Thyroid gland (tissue), 4 donors: Measurements from ENCODE around the gene COX6B2. TPM values are rescaled to one million over a fixed set of nuclear protein-coding genes. Genes with fewer than 3 reads are reported as not detected.

ENCODE experiments used
- DNase-seq, 2 donors: peaks; one replicate each; pipeline ENCODE4 v3.0.0-alpha.2; 2019
- H3K27ac ChIP-seq, 3 donors: fragments of 200-600 bp; sonication (generic); 1 replicate in 2 of 3; 2 replicates in 1 of 3; pipeline ENCODE4 v1.5.1; 2016 to 2019; ENCODE audit warnings: mild to moderate bottlenecking in 1 of 3, moderate library complexity in 1 of 3
- H3K27me3 ChIP-seq: fragments of 200-600 bp; sonication (generic); one replicate; pipeline ENCODE4 v1.5.1; 2019
- H3K36me3 ChIP-seq, 2 donors: fragments of 200-600 bp; sonication (generic); one replicate each; pipeline ENCODE4 v1.5.1; 2016 to 2019
- H3K4me1 ChIP-seq, 2 donors: fragments of 200-600 bp; sonication (generic); one replicate each; pipeline ENCODE4 v1.5.1; 2017 to 2019
- H3K4me3 ChIP-seq, 3 donors: fragments of 200-600 bp; sonication (generic); replicated peaks in 1 of 3; 1 replicate in 2 of 3; 2 replicates in 1 of 3; pipeline ENCODE4 v1.5.1; 2016; ENCODE audit warnings: mild to moderate bottlenecking in 1 of 3
- H3K9me3 ChIP-seq: fragments of 200-600 bp; sonication (generic); one replicate; pipeline ENCODE4 v1.5.1; 2017
- POLR2A ChIP-seq, 2 donors: fragments of 450-650 bp; IDR thresholded peaks; one replicate each; pipeline ENCODE4 v1.6.1; 2017; ENCODE audit warnings: antibody characterized with exemption in 2 of 2, mild to moderate bottlenecking in 2 of 2, moderate library complexity in 1 of 2
- WGBS, 2 donors: methylation state at CpG; one replicate each; pipeline ENCODE4 v1.1.5; 2017; 5-methylcytosine and 5-hydroxymethylcytosine counted together
- intact Hi-C: fragments of 100-400 bp; cut with DNase I; formaldehyde crosslinking; loops from one replicate; pipeline ENCODE4 v1.15.1; 2023
- total RNA-seq, 4 donors: library from RNA; depleted of rRNA; stranded (reverse); fragments of >200 nt; gene quantifications; one replicate each; pipeline ENCODE4 v1.2.3, GENCODE V29; 2016
- TF ChIP-seq, protein P1 (sequence below), 6 experiments: fragments of 200-600 bp in 3 of 6; fragments of 450-650 bp in 3 of 6; sonication (generic) in 3 of 6; IDR thresholded peaks; one replicate each; pipeline ENCODE4 v1.5.1; 2016 to 2019; ENCODE audit warnings: antibody characterized with exemption in 6 of 6, mild to moderate bottlenecking in 2 of 6, inconsistent platforms in 1 of 6, moderate library complexity in 1 of 6

COX6B2 gene
- total RNA-seq, 4 donors from 2014 or later = 0.94 TPM; not detected in 3

DNA sequence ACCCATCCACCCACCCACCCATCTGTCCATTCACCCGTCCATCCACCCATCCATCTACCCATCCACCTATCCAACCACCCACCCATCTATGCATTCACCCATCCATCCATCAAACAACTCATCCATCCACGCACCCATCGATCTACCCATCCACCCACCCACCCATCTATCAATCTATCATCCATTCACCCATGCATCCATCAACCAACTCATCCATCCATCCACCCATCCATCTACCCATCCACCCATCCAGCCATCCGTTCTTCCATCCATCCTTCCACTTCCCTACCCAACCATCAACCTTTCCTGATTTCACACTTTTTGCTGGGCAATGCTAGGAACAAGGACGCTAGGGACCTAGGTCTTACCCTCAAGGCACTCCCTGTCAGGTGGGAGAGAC lies 27.5 kb upstream of the COX6B2 start:
- Histone ChIP-seq H3K27ac (no peak overlapping the region), H3K4me1 (peaks cover 23 to 24% of the 10 kb centered on the region in 2 donors), H3K36me3 (no peaks in the 10 kb centered on the region), H3K27me3 (peaks cover 5% of the 10 kb centered on the region), H3K4me3 (no peak overlapping the region), H3K9me3 (no peaks in the 10 kb centered on the region)
- WGBS, 2 donors = 97 to 99% methylated on average over 5 of the region's 5 CpGs
- TF ChIP-seq, protein P1, sequence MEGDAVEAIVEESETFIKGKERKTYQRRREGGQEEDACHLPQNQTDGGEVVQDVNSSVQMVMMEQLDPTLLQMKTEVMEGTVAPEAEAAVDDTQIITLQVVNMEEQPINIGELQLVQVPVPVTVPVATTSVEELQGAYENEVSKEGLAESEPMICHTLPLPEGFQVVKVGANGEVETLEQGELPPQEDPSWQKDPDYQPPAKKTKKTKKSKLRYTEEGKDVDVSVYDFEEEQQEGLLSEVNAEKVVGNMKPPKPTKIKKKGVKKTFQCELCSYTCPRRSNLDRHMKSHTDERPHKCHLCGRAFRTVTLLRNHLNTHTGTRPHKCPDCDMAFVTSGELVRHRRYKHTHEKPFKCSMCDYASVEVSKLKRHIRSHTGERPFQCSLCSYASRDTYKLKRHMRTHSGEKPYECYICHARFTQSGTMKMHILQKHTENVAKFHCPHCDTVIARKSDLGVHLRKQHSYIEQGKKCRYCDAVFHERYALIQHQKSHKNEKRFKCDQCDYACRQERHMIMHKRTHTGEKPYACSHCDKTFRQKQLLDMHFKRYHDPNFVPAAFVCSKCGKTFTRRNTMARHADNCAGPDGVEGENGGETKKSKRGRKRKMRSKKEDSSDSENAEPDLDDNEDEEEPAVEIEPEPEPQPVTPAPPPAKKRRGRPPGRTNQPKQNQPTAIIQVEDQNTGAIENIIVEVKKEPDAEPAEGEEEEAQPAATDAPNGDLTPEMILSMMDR (IDR thresholded peaks at IDR 0.05) = no peak
- TF ChIP-seq POLR2A (IDR thresholded peaks at IDR 0.05) = no peak
- intact Hi-C loops = loop anchor here (10.0 kb wide), 1 partner anchor 273 kb away; the partner anchor contains the start of gene U2AF2
- no peak for DNase-seq

DNA sequence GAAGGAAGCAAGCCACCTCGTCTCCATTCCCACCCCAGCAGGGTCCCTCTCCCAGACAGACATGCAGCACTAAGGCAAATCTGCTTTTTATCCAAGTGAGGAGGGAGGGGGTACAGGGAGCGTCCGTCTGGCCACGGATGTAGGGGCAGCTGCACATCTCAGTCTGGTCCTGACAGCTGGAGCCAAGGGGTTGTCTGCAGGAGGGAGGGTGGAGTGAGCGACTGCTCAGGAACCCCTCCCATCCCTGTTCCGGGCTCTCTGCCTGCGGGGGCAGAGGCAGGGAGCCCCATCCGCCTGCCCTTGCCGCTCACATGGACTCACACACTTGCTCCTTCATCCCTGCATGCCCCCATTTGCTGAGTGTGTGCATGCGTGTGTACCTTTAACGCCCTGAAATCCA lies 24.7 kb upstream of the COX6B2 start:
- no peak for DNase-seq
- 60 to 70% methylated on average over 7 to 11 of the region's 11 CpGs for WGBS, 2 donors

GRCh38 chr19:55377356-55378131 lies 23.0 kb upstream of the COX6B2 start:
- 14 to 16% methylated on average over 15 to 20 of the region's 43 CpGs for WGBS, 2 donors
- Histone ChIP-seq H3K4me3 (no peak overlapping the region), H3K27ac (no peak overlapping the region), H3K27me3 (peaks cover 25% of the 10 kb centered on the region), H3K4me1 (peaks cover 0 to 5% of the 10 kb centered on the region in 2 donors), H3K9me3 (no peaks in the 10 kb centered on the region), H3K36me3 (no peaks in the 10 kb centered on the region)
- TF ChIP-seq, protein P1 (IDR thresholded peaks at IDR 0.05) = no peak
- no peak for TF ChIP-seq POLR2A (IDR thresholded peaks at IDR 0.05)
- peak in 1 of 2 donors; percentile 13 for DNase-seq
- intact Hi-C loops = no loop called here

More for the DNA sequence above, 24.7 kb upstream of the COX6B2 start:
- Histone ChIP-seq H3K27ac (no peak overlapping the region), H3K4me1 (peaks cover 8 to 10% of the 10 kb centered on the region in 2 donors), H3K36me3 (no peaks in the 10 kb centered on the region), H3K27me3 (peaks cover 11% of the 10 kb centered on the region), H3K4me3 (no peak overlapping the region), H3K9me3 (no peaks in the 10 kb centered on the region)
- TF ChIP-seq, protein P1 (IDR thresholded peaks at IDR 0.05) = no peak
- no peak for TF ChIP-seq POLR2A (IDR thresholded peaks at IDR 0.05)
- intact Hi-C loops = no loop called here

DNA sequence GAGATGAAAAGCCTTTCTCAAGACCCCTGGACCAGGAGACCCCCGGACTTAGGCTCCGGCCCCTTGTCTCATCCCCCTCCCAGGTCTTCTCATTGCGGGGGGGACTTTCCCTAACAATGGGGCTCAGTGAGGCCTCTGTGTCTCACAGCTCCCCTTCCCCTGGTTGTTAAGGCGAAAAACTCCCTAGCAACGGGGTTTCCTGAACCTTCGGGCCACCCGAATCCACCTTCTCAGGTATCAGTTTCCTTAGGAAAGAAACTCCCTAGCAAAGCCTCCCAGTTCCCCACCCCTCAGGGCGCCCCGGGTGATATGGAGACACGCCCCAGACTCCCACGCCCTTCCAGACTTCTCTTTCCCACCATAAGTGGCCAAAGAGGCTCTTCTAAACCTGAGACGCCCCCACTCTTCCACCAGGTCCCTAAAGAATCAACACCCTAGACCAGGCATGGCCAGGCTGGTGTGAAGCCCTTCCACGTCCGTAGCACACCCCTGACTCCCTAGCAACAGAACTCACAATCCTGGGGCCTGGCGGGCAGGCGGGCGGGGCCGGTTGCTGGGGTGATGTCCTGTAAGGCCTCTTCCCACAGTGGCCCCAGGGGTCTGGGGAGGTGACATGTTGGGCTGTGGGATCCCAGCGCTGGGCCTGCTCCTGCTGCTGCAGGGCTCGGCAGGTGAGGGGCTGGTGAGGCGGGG lies 21.9 kb upstream of the COX6B2 start, which contains the start of gene TMEM190:
Gene TMEM190, plus strand, starts transcription at position 586 of the 693 bp plus-strand sequence. Its CDS starts 28 bp downstream, at position 614.
- 30 to 32% methylated on average over 16 to 17 of the region's 21 CpGs for WGBS, 2 donors
- no peak within 1 kb of the TSS for H3K4me3 ChIP-seq
- no peak within 1 kb of the TSS for H3K27ac ChIP-seq
- no peak for DNase-seq
- H3K9me3 ChIP-seq = no peaks in the 10 kb centered on the region
- peaks cover 31% of the 10 kb centered on the region for H3K27me3 ChIP-seq
- no peak for TF ChIP-seq POLR2A (IDR thresholded peaks at IDR 0.05)
- intact Hi-C loops = no loop called here
- no peaks in the 10 kb centered on the region for H3K36me3 ChIP-seq
- peaks cover 0 to 5% of the 10 kb centered on the region in 2 donors for H3K4me1 ChIP-seq

DNA sequence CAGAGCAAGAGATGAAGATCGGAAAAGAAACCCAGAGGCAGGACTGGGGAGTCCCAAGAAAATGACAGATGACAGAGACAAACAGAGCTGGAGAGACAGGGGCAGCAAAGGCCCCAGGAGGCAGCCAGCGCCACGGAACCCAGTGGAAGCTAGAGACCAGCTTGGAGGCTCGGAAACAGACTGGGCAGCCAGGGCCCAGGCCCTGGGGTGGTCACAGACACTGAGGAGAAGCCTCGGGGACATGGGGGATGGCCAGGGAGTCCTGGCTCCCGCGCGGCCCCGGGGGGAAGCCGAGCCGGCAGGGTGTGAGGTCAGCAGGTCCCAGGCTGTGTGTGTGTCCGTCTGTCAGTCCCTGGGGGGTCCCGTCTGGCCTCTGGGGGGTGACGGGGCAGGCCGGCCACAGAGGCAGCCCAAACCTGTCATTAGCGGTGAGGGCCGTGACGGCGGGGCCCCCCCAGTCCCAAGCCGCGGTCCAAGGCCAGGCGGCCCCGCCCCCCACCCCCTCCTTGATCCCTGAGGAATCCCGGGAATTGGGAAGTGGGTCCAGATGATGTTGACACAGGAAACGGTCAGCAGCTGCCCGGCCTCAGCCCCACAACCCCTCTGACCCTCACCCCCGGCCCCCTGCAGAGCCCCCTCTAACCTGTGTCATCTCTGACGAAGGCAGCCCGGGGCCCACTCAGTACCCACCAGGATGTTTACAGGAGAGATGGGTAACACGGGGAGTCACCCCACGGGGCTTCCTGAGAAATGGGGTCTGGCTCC lies 19.7 kb upstream of the COX6B2 start:
- no peaks in the 10 kb centered on the region for H3K9me3 ChIP-seq
- intact Hi-C loops = no loop called here
- WGBS, 2 donors = 10 to 11% methylated on average over 14 to 16 of the region's 31 CpGs
- TF ChIP-seq POLR2A (IDR thresholded peaks at IDR 0.05) = no peak
- TF ChIP-seq, protein P1 (IDR thresholded peaks at IDR 0.05) = no peak
- H3K27me3 ChIP-seq = peaks cover 41% of the 10 kb centered on the region
- peaks cover 0 to 14% of the 10 kb centered on the region in 2 donors for H3K4me1 ChIP-seq
- no peak for DNase-seq
- H3K36me3 ChIP-seq = no peaks in the 10 kb centered on the region
- H3K27ac ChIP-seq = no peak overlapping the region
- no peak overlapping the region for H3K4me3 ChIP-seq
